HPDE6-E6E7 (cell line): ENCODE data around the gene CTSL.
"Not testable (repeated sequence)": the region's sequence is repeated elsewhere in the genome, so short reads cannot be mapped to it uniquely, and the experiment has no call there.

Source experiments
- DNase-seq: peaks from one replicate; pipeline ENCODE4 v3.0.0; 2011; ENCODE audit warnings: missing footprints; ENCODE audit errors: extremely low spot score

The CTSL gene

DNA sequence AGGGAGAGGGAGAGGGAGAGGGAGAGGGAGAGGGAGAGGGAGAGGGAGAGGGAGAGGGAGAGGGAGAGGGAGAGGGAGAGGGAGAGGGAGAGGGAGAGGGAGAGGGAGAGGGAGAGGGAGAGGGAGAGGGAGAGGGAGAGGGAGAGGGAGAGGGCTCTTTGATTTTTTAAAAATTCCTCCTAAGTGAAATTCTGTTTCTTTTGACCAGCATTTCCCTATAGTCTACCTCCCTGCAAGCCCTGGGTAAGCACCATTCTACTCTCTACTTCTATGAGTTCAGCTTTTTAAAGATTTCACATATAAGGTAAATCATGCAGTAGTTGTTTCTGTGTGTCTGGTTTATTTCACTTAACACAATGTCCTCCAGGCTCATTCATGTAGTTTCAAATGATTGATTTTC is 34.1 kb downstream of the CTSL start:
- not testable (repeated sequence) for DNase-seq

DNA sequence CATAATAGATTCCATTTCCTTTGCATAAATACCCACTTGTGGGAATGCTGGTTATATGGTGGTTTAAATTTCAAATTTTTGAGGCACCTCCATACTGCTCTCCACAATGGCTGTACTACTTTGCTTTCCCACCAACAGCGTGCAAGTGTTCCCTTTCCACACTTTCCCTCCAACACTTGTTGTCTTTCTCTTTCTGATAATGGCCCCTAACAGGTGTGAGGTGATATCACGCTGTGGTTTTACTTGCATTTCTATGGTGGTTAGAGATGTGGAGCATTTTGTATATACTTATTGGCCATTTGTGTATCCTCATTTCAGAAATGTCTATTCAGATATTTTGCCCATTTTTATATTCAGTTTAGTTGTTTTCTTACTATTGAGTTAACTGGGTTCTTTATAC is 34.6 kb downstream of the CTSL start:
- DNase-seq: no peak

DNA sequence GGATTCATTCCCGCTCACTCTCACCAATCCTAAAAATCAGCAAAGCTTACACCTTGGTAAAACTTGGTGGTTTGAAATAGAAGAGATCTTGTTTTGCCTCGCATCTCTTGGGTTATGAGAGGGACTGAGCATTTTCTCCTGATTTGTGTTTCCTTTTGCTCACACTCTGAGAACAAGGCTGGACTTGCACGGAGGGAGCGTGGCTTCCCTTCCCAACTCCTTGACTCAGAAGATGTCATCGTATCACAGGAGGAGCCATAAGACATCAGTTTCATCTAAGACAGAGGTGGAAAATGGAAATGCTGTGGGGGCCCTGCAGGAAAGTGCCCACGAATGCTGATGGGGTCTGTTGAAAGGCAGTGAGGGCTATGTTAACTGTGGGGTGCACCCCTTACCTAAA is 37.4 kb downstream of the CTSL start:
- peak; percentile 74 for DNase-seq

DNA sequence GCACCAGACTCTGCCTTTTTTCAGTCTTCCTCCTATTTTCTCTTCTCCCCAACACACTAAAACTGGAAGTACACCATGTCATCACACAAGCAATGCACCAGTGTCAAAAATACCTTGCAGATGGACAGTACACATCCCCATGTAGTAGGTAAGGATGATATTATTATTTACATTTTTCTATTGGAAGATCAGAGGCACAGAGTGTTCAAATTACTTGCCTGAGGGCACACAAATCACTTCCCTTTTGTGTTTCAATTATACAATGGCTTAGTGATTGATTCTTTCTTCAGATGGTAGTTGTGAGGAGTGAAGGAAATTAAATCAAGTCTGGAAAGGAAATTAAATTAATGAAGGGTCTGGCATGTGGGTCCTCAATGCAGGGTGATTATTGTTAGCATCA is 39.6 kb downstream of the CTSL start:
- no peak for DNase-seq

DNA sequence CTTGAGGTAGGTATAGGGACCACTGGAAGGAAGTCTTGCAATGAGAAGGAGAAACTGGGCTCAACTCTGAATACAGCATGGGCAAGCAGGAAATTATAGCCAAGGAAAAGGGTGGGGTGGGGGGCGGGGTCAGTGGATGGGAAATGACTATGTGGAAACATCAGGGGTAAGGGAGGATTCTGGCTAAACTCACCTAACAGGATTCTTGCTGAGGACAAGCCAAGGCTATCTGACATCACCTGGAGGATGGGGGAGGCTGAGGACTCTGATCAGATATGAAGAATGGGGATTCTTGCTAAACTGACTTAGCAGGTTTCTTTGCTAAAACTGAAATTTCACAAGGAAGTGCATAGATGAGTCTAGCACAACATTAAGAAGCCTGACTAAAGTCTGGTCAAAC is 40.8 kb downstream of the CTSL start:
- peak; percentile 81 for DNase-seq

DNA sequence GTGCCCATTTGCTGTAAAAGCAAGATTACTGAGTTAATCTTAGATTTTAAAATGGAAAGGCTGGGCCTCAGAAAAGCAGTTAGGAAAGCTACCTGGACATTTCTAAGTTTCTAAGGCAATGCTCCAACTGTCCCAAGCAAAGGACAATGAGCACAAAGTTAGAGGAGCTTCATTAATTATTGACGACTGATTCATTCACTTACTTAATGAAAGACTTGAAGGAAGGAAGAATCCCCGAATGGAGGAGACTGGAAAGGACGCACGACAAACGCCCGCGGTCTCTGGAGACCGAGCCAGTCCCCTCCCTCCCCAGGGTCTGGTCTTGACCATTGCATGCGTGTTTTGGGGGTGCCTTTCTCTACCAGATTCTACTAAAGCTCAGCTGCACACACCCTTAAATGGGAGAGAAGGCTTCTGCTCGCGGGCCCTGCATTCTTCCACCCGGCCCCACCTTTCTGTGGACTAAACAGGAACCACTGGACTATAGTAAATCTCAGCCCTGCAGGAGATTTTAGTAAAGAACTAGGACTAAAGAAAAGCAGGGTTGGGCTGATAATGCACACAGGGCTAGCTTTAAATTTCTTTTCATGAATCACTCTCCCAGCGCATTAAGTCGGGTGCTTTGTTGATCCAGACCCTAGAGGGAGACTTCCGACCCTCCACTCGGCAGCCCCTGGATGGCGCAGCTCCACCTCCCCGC is 44.8 kb downstream of the CTSL start:
- no peak for DNase-seq

DNA sequence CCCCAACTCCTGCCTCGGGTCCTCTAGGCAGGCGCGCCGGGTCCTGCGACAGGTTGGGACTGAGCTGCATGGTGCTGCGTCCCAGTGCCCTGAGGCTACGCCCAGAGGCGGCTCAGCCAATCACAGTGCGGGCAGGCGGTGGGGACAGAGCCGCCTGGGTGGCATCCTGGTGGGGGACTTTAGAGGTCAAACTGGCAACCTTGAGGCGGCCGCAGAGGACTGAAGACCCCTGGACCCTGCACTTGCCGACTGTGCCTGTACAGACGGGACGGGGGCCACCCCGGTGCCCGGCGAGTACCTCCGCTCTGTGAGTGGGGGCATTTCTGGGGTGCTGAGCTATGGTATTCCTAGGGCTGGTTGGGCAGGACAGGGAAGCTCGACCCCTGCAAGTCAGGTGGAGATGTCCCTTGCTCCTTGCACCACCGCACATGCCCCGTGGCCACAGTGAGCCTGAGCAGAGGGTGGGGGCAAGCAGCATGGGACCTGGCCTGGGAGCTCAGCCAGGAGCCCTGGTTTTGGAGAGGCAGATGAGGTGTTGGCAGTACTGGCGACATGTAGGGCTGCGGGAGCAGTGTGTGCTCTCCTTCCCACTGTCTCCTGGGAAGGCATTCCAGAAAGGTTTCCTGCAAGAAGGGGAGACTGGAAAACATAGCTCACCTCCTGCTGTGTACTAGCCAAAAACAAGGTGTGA is 45.5 kb downstream of the CTSL start:
- DNase-seq: no peak

DNA sequence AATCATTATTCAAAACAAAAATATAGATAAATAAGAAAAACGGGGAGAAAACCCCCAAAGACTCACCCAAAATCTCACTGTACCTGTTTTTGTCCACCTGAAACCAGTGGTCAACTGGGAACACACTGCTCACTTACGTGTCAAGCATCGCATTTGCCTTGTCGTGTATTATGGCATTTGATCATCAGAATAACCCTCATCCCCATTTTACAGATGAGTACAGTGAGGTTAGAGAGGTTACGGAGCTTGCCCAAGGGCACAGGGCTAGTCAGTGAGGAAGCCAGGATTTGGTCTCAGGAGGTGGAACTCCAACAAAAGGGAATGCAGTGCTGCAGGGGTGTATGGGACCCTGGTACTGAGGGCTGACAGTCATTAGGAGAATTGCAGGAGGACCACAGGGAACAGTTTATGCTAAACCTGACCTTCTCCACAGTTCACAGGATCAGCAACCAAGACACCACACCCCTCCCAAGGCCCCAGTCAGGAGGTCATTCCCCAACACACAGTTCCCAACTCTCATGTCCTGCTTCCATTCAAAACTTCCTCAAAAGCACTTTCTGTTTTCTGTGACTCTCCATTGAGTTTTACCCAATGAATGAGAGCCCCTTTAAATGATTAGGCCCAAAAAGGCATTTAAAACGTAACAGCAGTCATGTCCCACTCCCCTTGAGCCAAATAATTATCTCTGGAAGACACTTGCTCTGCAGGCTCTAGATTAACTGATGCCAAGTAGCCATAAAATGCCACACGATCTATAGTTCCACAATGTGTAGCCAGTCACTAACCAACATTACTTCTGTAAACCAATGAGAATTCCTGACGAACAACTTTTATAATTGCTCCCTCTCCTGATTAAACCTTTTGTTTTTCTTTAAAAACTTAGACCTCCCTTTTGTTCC is 50.8 kb downstream of the CTSL start:
- no peak for DNase-seq

DNA sequence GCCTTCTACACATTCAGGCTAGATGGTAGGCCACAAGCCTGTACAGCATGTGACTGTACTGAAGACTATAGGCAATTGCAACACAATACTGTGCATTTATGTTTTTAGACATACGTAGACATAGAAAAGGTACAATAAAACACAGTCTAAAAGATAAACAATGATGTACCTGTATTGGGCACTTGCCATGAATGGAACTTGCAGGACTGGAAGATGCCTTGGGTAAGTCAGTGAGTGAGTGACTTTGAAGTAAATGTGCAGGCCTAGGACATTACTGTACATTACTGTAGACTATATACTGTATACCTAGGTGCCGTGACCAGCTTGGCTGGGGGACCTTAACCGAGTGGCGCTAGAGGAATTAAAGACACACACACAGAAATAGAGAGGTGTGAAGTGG is 53.1 kb downstream of the CTSL start:
- no peak for DNase-seq
